ENCODE results near the gene ARHGAP28. TPM values are rescaled to one million over a fixed set of nuclear protein-coding genes. Genes with fewer than 3 reads are reported as not detected.

The ARHGAP28 gene
- total RNA-seq, 3 donors from 2014 or later, result 7.3 to 13.0 (median 10.8) TPM

GRCh38 chr18:6963452-6964097 lies 234.1 kb downstream of the ARHGAP28 start:
- no peak overlapping the region for H3K27ac ChIP-seq
- H3K27me3 ChIP-seq, result no peaks in the 10 kb centered on the region
- no peaks in the 10 kb centered on the region for H3K4me1 ChIP-seq
- H3K9me3 ChIP-seq, result no peaks in the 10 kb centered on the region
- H3K36me3 ChIP-seq, result peaks cover 6% of the 10 kb centered on the region
- TF ChIP-seq, protein P1, sequence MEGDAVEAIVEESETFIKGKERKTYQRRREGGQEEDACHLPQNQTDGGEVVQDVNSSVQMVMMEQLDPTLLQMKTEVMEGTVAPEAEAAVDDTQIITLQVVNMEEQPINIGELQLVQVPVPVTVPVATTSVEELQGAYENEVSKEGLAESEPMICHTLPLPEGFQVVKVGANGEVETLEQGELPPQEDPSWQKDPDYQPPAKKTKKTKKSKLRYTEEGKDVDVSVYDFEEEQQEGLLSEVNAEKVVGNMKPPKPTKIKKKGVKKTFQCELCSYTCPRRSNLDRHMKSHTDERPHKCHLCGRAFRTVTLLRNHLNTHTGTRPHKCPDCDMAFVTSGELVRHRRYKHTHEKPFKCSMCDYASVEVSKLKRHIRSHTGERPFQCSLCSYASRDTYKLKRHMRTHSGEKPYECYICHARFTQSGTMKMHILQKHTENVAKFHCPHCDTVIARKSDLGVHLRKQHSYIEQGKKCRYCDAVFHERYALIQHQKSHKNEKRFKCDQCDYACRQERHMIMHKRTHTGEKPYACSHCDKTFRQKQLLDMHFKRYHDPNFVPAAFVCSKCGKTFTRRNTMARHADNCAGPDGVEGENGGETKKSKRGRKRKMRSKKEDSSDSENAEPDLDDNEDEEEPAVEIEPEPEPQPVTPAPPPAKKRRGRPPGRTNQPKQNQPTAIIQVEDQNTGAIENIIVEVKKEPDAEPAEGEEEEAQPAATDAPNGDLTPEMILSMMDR (IDR thresholded peaks at IDR 0.05), result no peak
- TF ChIP-seq POLR2AphosphoS5 (IDR thresholded peaks at IDR 0.05), result no peak
- TF ChIP-seq POLR2A (IDR thresholded peaks at IDR 0.05), result no peak
- H3K4me3 ChIP-seq, result no peak overlapping the region
- no peak for DNase-seq (ENCODE audit: low spot score in 2 of 2)
- intact Hi-C loops (cut with DNase I; ENCODE audit: low total_unique reads), result no loop called here
